ENCODE data around the gene CTU2.

DNA sequence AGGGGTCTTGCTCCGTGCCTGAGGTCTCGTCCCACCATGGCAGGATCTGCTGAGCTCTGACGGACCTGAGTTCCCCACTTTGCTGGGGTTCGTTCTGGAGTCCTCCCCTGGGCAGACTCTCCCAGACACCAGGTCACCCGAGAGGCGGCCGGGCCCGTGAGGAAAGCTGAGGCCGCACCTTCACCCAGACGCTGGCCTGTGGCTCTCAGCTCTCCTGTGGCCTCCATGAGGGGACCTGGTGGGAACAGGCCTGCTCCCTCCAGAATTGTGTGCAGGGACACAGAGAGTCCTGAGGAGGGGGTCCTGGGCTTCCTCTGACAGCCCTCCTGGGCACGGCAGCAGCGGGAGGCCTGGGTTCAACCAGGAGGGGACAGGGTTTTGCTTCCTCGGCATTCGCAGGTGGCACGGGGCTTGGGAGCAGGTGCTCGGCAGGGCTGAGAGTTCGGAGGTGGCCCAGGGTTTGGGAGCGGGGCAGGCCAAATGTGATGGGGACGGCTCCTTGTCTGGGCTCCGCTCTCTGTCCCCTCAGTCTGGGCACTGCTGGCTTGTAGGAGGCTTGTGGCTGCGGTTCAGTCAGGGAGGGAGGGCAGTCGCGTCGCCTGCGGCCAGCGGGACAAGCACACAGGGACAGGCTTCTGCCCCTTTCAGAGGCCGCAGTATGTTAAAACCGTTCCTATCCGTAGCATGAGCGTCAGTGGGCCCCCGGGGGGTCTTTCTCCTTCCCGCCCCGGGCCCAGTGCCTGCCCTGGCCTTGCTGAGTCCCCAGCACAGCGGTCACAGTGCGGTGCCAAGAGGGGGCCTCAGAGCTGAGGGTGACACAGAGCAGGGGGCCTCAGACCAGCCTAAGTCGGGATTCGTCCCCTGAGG, 11.8 kb upstream of the CTU2 start:
- TF ChIP-seq, protein P1, sequence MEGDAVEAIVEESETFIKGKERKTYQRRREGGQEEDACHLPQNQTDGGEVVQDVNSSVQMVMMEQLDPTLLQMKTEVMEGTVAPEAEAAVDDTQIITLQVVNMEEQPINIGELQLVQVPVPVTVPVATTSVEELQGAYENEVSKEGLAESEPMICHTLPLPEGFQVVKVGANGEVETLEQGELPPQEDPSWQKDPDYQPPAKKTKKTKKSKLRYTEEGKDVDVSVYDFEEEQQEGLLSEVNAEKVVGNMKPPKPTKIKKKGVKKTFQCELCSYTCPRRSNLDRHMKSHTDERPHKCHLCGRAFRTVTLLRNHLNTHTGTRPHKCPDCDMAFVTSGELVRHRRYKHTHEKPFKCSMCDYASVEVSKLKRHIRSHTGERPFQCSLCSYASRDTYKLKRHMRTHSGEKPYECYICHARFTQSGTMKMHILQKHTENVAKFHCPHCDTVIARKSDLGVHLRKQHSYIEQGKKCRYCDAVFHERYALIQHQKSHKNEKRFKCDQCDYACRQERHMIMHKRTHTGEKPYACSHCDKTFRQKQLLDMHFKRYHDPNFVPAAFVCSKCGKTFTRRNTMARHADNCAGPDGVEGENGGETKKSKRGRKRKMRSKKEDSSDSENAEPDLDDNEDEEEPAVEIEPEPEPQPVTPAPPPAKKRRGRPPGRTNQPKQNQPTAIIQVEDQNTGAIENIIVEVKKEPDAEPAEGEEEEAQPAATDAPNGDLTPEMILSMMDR (IDR thresholded peaks at IDR 0.05), result no peak
- TF ChIP-seq POLR2A (IDR thresholded peaks at IDR 0.05), result no peak
